Left forelimb (tissue), 1 donor: Measurements from ENCODE around the gene TMEM232.
"Not testable (repeated sequence)": the region's sequence is repeated elsewhere in the genome, so short reads cannot be mapped to it uniquely, and the experiment has no call there.

Experiments used
- DNase-seq: peaks from one replicate; pipeline ENCODE4 v3.0.0-alpha.2; 2018; ENCODE audit warnings: low spot score

Gene TMEM232

DNA sequence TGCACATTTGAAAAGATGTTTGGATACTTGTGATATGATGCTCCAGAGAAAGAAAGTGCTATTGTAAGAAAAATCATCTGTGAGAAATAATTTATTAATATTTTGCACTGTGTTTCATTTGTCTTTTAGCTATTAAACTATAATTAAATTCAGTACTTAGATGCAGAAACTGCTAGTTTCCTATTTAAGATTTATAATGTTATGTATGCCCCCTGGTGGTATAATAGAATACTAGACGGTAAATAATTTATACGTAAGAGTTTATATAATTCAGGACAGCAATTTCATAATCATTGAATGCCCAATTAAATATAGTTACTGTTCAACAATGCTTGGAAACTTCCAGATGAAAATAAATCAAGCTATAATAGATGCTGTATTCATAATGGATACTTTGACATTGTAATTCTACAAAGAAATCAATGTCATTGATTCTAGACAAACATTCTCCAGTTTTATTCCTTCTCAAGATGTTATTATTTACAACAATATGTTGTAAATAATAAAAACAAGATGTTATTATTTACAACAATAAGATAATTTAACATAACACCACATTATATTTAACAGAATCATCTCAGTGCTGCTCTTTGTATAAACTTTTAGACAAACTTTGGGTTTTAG, 101.0 kb downstream of the TMEM232 start:
- no peak for DNase-seq

DNA sequence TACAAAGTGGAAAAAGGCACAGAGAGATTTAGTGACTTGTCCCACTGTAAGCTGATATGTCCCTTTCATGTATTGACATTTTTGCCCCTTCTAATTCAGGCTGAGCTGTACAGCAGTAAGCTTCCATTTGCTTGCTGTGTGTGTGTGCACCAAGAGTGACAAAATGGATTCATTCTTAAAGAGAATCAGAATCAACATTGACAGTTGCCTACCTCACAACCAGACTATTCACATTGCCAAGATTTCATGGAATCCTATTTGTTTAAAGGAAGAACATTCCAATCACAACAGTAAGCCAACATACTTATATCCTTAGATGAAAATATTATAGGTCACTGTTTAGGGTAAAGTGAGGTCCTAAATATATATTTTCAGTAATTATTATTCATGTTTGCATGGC, 102.6 kb downstream of the TMEM232 start:
- DNase-seq, result no peak

DNA sequence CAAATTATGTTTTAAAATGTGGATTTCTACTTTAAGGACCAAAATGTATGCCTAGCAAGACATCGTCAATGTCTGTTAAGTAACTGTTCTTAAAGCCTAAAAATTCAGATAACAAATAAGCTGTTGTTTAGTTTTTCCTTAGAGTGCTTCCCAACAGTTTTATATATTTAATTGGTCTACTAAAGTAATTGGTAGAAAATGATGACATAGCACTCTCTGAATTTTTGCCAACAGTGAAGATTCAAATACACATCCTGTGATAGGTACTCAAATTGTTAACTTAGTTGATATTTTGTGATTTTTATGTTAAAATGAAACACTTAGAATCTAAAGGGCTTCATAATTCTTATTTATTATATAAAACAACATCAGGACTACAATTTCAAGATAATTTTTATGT, 107.5 kb downstream of the TMEM232 start:
- no peak for DNase-seq

DNA sequence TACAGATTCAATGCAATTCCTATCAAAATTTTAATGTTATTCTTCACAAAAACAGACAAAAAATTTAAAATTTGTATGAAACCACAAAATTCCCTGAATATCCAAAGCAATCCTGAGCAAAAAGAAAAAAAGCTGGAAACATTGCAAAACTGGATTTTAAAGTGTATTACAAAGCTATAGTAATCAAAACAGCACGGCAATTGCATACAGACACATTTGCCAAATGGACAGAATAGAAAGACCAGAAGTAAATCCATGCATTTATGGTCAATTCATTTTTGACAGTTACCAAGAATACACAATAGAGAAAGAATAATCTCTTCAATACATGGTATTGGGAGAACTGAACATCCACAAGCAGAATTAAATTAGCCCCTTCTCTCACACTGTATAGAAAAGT, 110.5 kb downstream of the TMEM232 start:
- DNase-seq, result no peak

GRCh38 chr5:110612794-110613247, 113.7 kb downstream of the TMEM232 start:
- DNase-seq, result no peak

DNA sequence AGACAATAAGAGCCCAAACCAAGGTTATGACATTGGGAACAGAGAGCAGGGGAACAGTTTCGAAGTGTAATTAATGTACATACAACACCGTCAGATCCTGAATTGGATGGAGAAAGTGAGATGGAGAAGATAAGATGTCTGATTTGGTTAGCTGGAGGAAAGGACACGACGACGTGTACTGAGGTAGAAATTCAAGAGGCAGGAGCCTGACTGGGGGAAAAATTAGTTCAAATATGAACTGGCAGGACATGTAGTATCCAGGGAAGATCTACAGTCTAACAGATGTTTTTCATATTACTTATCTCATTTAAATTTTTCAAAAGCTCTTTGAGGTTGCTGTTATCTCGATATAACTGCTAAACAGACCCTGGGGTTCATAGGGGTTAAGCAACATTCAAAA, 114.7 kb downstream of the TMEM232 start:
- no peak for DNase-seq

GRCh38 chr5:110594866-110595265, 131.6 kb downstream of the TMEM232 start:
- no peak for DNase-seq

GRCh38 chr5:110590187-110590586, 136.3 kb downstream of the TMEM232 start:
- no peak for DNase-seq

GRCh38 chr5:110588286-110588980, 138.0 kb downstream of the TMEM232 start:
- no peak for DNase-seq

DNA sequence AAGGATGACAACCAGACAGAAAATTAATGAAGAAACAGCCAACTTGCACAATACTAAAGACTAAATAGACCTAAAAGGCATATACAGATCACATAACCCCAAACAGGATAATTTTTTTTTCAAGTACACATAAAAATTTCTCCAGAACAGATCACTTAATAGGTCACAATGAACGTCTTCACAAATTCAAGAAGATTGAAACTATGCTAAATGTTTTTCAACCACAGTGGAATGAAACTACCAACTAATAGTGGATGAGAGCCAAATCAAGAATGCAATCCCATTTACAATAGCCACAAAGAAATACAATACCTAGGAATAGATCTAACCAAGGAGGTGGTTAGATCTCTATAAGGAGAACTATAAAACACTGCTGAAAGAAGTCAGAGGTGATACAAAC, 145.8 kb downstream of the TMEM232 start:
- DNase-seq, result no peak

GRCh38 chr5:110572729-110573128, 153.7 kb downstream of the TMEM232 start:
- no peak for DNase-seq

DNA sequence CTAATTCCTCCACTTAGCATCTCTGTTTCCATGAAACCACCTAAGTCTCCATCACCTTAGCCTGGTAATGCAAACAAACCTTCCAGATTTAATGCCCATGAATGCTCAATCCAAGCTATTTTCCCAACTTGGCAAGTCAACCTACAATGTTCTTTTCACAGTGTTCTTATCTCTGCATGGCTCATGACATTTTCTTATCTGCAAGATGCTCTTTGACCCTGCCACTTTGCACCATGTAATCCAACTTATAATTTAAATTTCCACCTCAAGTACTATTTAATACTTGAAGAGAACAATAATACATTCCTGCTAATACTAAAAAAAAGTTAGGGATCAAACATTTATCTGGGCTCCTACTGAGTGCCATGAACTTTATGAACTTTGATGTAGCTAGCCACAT, 164.3 kb downstream of the TMEM232 start:
- DNase-seq, result no peak

GRCh38 chr5:110561510-110561909, 165.0 kb downstream of the TMEM232 start:
- DNase-seq, result no peak

DNA sequence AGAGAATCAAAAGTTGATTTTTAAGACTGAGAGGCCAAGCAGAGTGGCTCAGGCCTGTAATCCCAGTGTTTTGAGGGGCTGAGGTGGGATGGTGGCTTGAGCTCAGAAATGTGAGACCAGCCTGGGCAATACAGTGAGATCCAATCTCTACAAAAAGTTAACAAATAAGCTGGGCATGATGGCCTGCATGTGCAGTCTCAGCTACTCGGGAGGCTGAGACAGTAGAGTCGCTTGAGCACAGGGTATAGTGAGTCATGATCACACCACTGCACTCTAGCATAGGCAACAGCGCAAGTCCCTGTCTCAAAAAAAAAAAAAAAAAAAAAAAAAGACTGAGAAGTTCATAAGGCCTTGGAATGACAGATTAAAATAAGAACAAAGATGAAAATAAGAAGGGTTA, 177.2 kb downstream of the TMEM232 start:
- DNase-seq, result no peak

DNA sequence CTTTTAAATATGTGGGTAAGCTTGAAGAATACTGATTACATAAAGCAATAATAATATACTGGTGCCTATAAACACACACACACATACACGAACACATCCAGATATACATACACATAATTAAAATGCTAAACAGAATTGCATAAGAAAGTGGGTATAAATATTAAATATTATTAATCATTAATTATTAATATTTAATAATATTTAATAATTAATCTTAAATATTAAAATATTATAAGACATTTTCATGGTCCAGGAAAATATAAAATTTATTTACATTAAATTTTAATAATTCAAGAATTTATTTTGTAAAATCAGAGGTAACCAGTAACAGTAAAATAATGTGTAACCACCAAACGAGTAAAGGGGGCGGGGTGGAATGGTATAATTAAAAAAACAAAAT, 178.3 kb downstream of the TMEM232 start:
- no peak for DNase-seq

DNA sequence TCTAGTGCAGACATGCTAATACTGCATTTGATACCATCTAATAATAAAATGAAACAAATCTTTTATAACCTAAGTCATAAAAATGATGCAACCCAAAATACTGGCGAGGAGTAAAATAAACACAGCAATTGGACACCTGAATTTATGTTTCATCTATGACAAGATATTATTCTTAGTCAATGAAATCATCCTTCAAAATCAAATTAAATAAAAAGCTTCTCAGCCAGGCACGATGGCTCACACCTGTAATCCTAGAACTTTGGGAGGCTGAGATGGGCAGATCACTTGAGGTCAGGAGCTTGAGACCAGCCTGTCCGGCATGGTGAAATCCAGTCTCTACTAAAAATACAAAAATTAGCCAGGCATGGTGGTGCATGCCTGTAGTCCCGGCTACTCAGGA, 179.0 kb downstream of the TMEM232 start:
- DNase-seq, result no peak

DNA sequence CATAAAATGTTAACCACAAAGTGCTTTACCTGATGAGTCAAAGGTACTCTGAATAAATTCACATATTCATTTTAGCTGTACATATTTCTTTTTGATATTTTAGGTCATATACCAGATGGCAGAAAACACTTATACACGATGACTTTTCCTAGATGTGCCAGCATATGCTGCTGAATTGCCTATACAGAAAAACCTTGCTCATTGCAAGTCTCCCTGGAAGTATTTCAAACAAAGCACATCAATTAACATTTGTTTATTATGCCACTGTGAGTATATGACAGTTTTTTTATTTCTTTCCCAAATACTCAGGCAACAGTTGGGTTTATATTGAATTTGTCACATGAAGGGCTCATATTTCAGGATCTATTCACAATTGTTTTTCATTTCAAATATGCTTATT, 180.8 kb downstream of the TMEM232 start:
- DNase-seq, result no peak

GRCh38 chr5:110544603-110545002, 181.9 kb downstream of the TMEM232 start:
- no peak for DNase-seq

DNA sequence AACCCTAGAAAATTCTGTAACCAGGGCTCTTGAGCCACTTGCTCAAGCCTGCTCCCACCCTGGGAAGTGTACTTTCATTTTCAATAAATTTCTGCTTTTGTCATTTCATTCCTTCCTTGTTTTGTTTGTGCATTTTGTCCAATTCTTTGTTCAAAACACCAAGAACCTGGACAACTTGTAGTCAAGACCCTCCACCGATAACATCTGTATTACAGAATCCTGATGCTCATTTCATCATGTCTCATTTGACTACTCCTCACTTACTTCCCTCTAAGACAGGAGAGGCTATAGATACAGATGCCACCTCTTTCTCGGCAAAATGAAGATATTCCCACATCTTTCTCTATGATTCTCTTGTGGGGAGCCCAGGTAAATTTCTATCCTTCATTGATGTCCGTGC, 183.5 kb downstream of the TMEM232 start:
- DNase-seq, result no peak

DNA sequence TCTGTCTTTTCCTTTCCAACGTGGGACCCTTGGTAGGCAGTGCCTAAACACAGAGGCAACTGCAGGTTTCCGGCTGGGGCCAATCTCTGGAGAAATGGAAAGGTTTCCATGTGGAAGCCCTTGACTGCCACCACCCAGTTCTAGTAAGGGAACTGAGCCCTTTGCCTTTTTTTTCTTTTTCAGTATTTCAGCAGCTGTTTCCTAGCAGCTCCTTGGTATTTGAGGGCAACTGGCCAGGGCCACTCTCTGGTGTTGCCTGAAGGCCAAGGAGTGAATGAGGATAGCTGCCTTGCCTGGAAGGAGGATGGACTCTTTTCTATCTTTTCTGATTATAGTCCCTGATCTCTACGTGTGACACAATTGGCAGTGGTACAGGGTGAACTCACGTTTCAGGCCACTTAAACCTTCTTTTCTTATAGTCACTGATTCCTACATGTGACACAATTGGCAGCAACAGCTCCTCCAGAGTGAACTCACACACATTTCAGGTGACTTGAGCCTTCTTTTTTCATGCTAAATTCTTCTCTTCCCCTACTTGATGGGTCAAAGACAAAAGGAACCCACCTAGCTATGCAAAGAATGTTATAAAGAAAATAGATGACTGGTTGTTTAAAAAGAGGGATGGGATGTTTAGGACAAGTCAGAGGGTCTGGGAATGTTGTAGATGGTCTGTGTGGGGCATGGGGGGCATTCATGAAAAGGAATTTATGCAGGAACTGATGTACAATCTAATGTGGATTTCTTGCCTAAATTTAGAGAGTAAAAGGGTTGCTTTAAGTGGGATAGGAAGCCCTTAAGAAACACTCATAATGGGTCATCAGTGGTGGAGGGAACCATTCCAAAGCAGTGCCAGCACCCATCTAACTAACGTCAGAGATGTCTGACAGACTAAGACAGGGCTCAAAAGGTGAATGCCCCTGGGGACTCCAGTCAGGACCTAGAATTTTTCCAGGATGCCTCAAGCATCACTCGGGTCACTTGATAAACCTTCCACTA, 190.1 kb downstream of the TMEM232 start:
- DNase-seq, result no peak

DNA sequence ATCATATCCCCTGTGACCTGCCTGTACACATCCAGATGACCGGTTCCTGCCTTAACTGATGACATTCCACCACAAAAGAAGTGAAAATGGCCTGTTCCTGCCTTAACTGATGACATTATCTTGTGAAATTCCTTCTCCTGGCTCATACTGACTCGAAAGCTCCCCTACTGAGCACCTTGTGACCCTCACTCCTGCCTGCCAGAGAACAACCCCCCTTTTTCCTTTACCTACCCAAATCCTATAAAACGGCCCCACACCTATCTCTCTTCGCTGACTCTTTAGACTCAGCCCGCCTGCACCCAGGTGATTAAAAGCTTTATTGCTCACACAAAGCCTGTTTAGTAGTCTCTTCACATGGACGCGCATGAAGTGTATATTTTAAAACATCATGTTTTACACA, 191.3 kb downstream of the TMEM232 start:
- not testable (repeated sequence) for DNase-seq

GRCh38 chr5:110525762-110526161, 200.7 kb downstream of the TMEM232 start:
- DNase-seq, result no peak

DNA sequence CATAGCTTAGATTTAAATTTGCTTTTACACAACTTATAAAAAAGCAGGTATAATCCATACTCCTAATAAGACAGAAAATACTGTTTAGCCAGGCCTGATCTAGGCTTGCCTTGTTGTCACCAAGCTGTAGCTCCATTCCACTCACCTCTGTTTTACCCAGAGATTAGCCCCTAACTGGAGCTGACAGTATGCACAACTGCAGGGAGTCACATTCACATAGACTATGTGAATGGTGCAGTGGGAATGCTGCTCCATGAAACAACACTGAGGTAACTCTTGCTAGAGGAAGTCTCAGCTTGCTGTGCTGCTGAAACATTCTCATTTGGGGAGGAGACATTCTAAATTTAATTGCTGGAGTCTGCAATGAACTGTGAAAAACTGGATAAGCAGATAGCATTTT, 209.1 kb downstream of the TMEM232 start:
- no peak for DNase-seq
